ENCODE measurements around the gene VPS26A.
A peak's percentile ranks its signal among the peaks of the same experiment; 100 is the strongest.

Gene VPS26A

GRCh38 chr10:69179089-69179742 is 55.2 kb downstream of the VPS26A start:
- no peak for DNase-seq

GRCh38 chr10:69179743-69180524 is 56.0 kb downstream of the VPS26A start, which contains the start of gene SUPV3L1:
TSS of gene SUPV3L1 (plus strand) at chr10:69180234. CDS start at chr10:69180292, 58 bp downstream.
- peak; percentile 96 for DNase-seq

- DNase-seq = no peak
These were observed 56.7 kb downstream of the VPS26A start for GRCh38 chr10:69180525-69181204.

GRCh38 chr10:69181433-69181832 is 57.5 kb downstream of the VPS26A start:
- no peak for DNase-seq

GRCh38 chr10:69182005-69182404 is 58.0 kb downstream of the VPS26A start:
- DNase-seq = no peak

- DNase-seq = no peak
These were observed 62.5 kb downstream of the VPS26A start for GRCh38 chr10:69186524-69186923.

GRCh38 chr10:69201045-69201444 is 77.1 kb downstream of the VPS26A start:
- no peak for DNase-seq

- DNase-seq = no peak
These were observed 78.4 kb downstream of the VPS26A start for GRCh38 chr10:69202332-69202731.

- no peak for DNase-seq
These were observed 84.8 kb downstream of the VPS26A start for GRCh38 chr10:69208761-69209160.

- no peak for DNase-seq
These were observed 86.0 kb downstream of the VPS26A start for GRCh38 chr10:69209787-69210484.

- no peak for DNase-seq
These were observed 87.1 kb downstream of the VPS26A start for GRCh38 chr10:69211104-69211503.

- DNase-seq = no peak
These were observed 87.5 kb downstream of the VPS26A start for GRCh38 chr10:69211524-69211923.

- no peak for DNase-seq
These were observed 89.8 kb downstream of the VPS26A start for GRCh38 chr10:69213591-69214311.

- no peak for DNase-seq
These were observed 90.7 kb downstream of the VPS26A start for GRCh38 chr10:69214666-69215131.

- no peak for DNase-seq
These were observed 91.6 kb downstream of the VPS26A start for GRCh38 chr10:69215405-69216171.

GRCh38 chr10:69216577-69217118 is 92.7 kb downstream of the VPS26A start:
- DNase-seq = no peak

GRCh38 chr10:69217119-69217754 is 93.3 kb downstream of the VPS26A start:
- DNase-seq = no peak

GRCh38 chr10:69218831-69219230 is 94.9 kb downstream of the VPS26A start:
- DNase-seq = no peak

- no peak for DNase-seq
These were observed 96.1 kb downstream of the VPS26A start, which contains the start of gene HKDC1 for GRCh38 chr10:69220041-69220451. TSS of gene HKDC1 (plus strand) at chr10:69220332. CDS start at chr10:69220436, 104 bp downstream.

- no peak for DNase-seq
These were observed 96.5 kb downstream of the VPS26A start for GRCh38 chr10:69220507-69220906.
